Nephron progenitor cell (in vitro differentiated cells): ENCODE results near the gene ENHO.

Experiments used
- DNase-seq: peaks from one replicate; pipeline ENCODE4 v3.0.0; 2021
- H3K27ac Mint-ChIP-seq: 2 replicates; pipeline ENCODE4 v1.8.0; 2021; ENCODE audit warnings: mild to moderate bottlenecking, moderate library complexity, mixed read lengths
- H3K27me3 Mint-ChIP-seq: 2 replicates; pipeline ENCODE4 v1.8.0; 2021; ENCODE audit warnings: mild to moderate bottlenecking, low read depth, mixed read lengths; ENCODE audit not compliant: poor library complexity
- H3K36me3 Mint-ChIP-seq: 2 replicates; pipeline ENCODE4 v1.8.0; 2021; ENCODE audit warnings: low read depth, mixed read lengths
- H3K4me1 Mint-ChIP-seq: 2 replicates; pipeline ENCODE4 v1.8.0; 2021; ENCODE audit warnings: mixed read lengths
- H3K4me3 Mint-ChIP-seq: 2 replicates; pipeline ENCODE4 v1.8.0; 2021; ENCODE audit warnings: mild to moderate bottlenecking, moderate library complexity, mixed read lengths
- H3K9me3 Mint-ChIP-seq: 2 replicates; pipeline ENCODE4 v1.8.0; 2021; ENCODE audit warnings: mild to moderate bottlenecking, moderate library complexity, mixed read lengths
- CTCF ChIP-seq: fragments of 200-600 bp; sonication (generic); IDR thresholded peaks from 2 replicates; pipeline ENCODE4 v1.5.0; 2021; ENCODE audit warnings: antibody characterized with exemption

Gene ENHO

GRCh38 chr9:34568774-34569173 lies 46.0 kb upstream of the ENHO start:
- Mint-ChIP-seq H3K9me3 (no peaks in the 10 kb centered on the region), H3K4me1 (peaks cover 99% of the 10 kb centered on the region), H3K27me3 (peaks cover 9% of the 10 kb centered on the region), H3K36me3 (peaks cover 28% of the 10 kb centered on the region), H3K4me3 (peak overlapping the region; percentile 57), H3K27ac (no peak overlapping the region)
- peak; percentile 39 for DNase-seq
- no peak for TF ChIP-seq CTCF

GRCh38 chr9:34568133-34568532 lies 45.3 kb upstream of the ENHO start:
- Mint-ChIP-seq H3K4me1 (peaks cover 99% of the 10 kb centered on the region), H3K27me3 (peaks cover 9% of the 10 kb centered on the region)

DNA sequence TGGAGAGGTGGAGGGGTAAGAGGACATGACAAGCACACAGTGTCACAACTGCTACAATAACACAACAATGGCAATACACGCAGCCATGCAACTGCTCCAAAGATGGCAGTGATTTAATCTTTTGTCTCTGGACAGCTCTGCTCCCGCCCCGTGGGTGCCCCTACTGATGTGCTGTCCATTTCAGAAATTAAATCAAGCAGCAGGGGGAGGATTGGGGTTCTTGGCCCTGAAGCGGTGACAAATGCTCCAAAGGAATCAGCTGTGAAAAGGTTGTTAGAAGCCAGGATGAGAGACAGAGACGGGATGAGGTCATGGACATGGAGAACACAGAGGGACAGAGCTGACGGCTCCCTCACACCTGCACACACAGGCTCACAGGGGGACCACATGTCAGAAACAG lies 44.2 kb upstream of the ENHO start:
- DNase-seq = no peak
- H3K27me3 Mint-ChIP-seq = peaks cover 9% of the 10 kb centered on the region
- peak overlapping the region; percentile 52 for H3K27ac Mint-ChIP-seq
- H3K4me3 Mint-ChIP-seq = peak overlapping the region; percentile 2
- no peak for TF ChIP-seq CTCF
- no peaks in the 10 kb centered on the region for H3K9me3 Mint-ChIP-seq
- peaks cover 99% of the 10 kb centered on the region for H3K4me1 Mint-ChIP-seq
- H3K36me3 Mint-ChIP-seq = peaks cover 44% of the 10 kb centered on the region

More at GRCh38 chr9:34568133-34568532, 45.3 kb upstream of the ENHO start:
- TF ChIP-seq CTCF = no peak
- Mint-ChIP-seq H3K36me3 (peaks cover 34% of the 10 kb centered on the region), H3K4me3 (peak overlapping the region; percentile 57), H3K9me3 (no peaks in the 10 kb centered on the region), H3K27ac (no peak overlapping the region)
- no peak for DNase-seq

DNA sequence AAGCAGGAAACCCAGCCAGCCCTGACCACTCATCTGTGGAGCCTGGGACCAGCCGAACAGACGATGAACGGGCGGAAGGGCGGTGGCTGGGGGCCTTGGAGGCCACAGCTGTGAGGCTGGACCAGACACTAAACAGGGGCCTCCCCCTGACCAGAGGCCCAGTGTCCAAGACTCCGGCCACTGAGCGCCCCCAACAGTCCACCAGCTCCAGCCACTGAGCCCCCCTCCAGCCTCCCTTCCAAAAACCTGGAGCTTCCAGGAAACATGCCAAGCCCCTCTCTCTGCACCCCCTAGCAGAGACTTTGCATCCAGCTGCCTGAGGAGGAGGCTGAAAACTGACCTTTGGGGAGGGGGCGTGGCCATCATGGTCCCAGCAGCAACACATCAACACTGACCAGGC lies 43.5 kb upstream of the ENHO start:
- H3K27ac Mint-ChIP-seq = no peak overlapping the region
- H3K9me3 Mint-ChIP-seq = no peaks in the 10 kb centered on the region
- peak overlapping the region; percentile 2 for H3K4me3 Mint-ChIP-seq
- H3K36me3 Mint-ChIP-seq = peaks cover 50% of the 10 kb centered on the region
- H3K4me1 Mint-ChIP-seq = peaks cover 99% of the 10 kb centered on the region
- no peak for TF ChIP-seq CTCF
- H3K27me3 Mint-ChIP-seq = peaks cover 9% of the 10 kb centered on the region
- peak; percentile 40 for DNase-seq

DNA sequence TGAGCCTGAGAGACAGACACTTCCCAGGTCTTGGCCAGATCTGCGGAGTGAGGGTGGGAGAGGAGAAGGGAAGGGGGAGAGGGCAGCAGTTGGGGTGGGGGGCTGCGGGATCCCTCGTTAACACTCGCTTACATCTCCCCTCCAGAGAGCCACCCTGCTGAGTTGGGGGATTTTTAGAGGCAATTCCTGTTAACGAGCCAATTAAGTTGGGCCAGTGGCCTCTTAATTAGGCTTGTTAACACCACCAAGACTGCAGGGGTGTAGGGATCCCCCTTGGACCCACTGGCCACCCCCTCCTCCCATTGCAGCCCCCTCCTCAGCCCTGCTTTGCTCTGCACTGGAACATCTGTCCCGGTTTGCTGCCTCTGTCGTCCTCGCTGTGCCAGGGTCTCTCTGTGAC lies 43.1 kb upstream of the ENHO start:
- no peak overlapping the region for H3K4me3 Mint-ChIP-seq
- no peaks in the 10 kb centered on the region for H3K9me3 Mint-ChIP-seq
- H3K36me3 Mint-ChIP-seq = peaks cover 52% of the 10 kb centered on the region
- H3K4me1 Mint-ChIP-seq = peaks cover 99% of the 10 kb centered on the region
- no peak for TF ChIP-seq CTCF
- peaks cover 9% of the 10 kb centered on the region for H3K27me3 Mint-ChIP-seq
- H3K27ac Mint-ChIP-seq = peak overlapping the region; percentile 14
- DNase-seq = no peak

GRCh38 chr9:34564617-34565016 lies 41.8 kb upstream of the ENHO start:
- Mint-ChIP-seq H3K4me1 (peaks cover 99% of the 10 kb centered on the region), H3K36me3 (peaks cover 52% of the 10 kb centered on the region), H3K4me3 (peak overlapping the region; percentile 59), H3K27ac (peak overlapping the region; percentile 91), H3K27me3 (peaks cover 7% of the 10 kb centered on the region), H3K9me3 (no peaks in the 10 kb centered on the region)
- no peak for DNase-seq
- TF ChIP-seq CTCF = no peak
